GM19351 (cell line): ENCODE results near the gene GRIA4.
"Not testable (repeated sequence)": the region's sequence is repeated elsewhere in the genome, so short reads cannot be mapped to it uniquely, and the experiment has no call there.

Source experiments
- ATAC-seq: cut with Tn5 transposase; IDR thresholded peaks from one replicate; pipeline ENCODE4 v1.9.1; 2021; ENCODE audit warnings: mild to moderate bottlenecking, moderate library complexity; ENCODE audit not compliant: unreplicated experiment

Gene GRIA4

GRCh38 chr11:105718641-105719040 lies 108.8 kb downstream of the GRIA4 start:
- no peak for ATAC-seq

- ATAC-seq: peak; percentile 85
These were observed 109.4 kb downstream of the GRIA4 start for GRCh38 chr11:105719073-105719822.

GRCh38 chr11:105720096-105720495 lies 110.2 kb downstream of the GRIA4 start:
- no peak for ATAC-seq

- ATAC-seq: no peak
These were observed 113.4 kb downstream of the GRIA4 start for GRCh38 chr11:105723269-105723668.

GRCh38 chr11:105732611-105733010 lies 122.7 kb downstream of the GRIA4 start:
- no peak for ATAC-seq

- no peak for ATAC-seq
These were observed 124.6 kb downstream of the GRIA4 start for GRCh38 chr11:105734426-105734825.

GRCh38 chr11:105738251-105738650 lies 128.4 kb downstream of the GRIA4 start:
- no peak for ATAC-seq

GRCh38 chr11:105738986-105739795 lies 129.3 kb downstream of the GRIA4 start:
- ATAC-seq: no peak

- ATAC-seq: peak; percentile 80
These were observed 130.5 kb downstream of the GRIA4 start for GRCh38 chr11:105740164-105740903.

GRCh38 chr11:105741488-105742020 lies 131.7 kb downstream of the GRIA4 start:
- ATAC-seq: no peak

- ATAC-seq: no peak
These were observed 144.4 kb downstream of the GRIA4 start for GRCh38 chr11:105754260-105754659.

GRCh38 chr11:105754716-105755115 lies 144.8 kb downstream of the GRIA4 start:
- ATAC-seq: no peak

GRCh38 chr11:105757107-105757506 lies 147.2 kb downstream of the GRIA4 start:
- ATAC-seq: no peak

GRCh38 chr11:105763594-105763993 lies 153.7 kb downstream of the GRIA4 start:
- ATAC-seq: no peak

GRCh38 chr11:105767931-105768330 lies 158.1 kb downstream of the GRIA4 start:
- no peak for ATAC-seq

GRCh38 chr11:105769627-105770026 lies 159.8 kb downstream of the GRIA4 start:
- no peak for ATAC-seq

GRCh38 chr11:105773452-105773851 lies 163.6 kb downstream of the GRIA4 start:
- not testable (repeated sequence) for ATAC-seq

GRCh38 chr11:105774899-105775298 lies 165.0 kb downstream of the GRIA4 start:
- no peak for ATAC-seq

- no peak for ATAC-seq
These were observed 171.1 kb downstream of the GRIA4 start for GRCh38 chr11:105780781-105781525.

- ATAC-seq: no peak
These were observed 171.9 kb downstream of the GRIA4 start for GRCh38 chr11:105781807-105782206.
